HG03175 (cell line): ENCODE data around the gene MYOG.

Source experiments
- ATAC-seq: cut with Tn5 transposase; IDR thresholded peaks from one replicate; pipeline ENCODE4 v1.9.1; 2021; ENCODE audit warnings: mild to moderate bottlenecking, moderate library complexity; ENCODE audit not compliant: unreplicated experiment

Gene MYOG

DNA sequence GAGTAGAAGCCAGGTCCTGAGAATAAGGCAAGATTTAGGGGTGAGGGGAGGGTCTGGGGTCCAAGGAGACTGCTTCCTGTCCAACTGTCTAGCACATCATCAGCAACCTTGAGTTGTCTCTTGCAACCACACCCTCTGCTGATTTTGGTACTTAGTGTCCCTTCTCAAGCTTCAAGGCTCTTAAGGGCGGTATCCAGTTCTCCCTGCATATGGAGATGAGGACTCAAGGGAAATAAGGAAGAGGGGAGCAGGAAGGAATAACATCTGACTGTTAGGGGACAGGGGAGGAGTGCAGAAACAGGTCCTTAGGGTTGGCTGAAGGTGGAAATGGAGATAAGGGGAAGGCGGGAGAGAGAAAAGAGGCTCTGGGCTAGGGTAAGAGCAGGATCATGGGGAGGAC, 12.3 kb downstream of the MYOG start:
- ATAC-seq = no peak

DNA sequence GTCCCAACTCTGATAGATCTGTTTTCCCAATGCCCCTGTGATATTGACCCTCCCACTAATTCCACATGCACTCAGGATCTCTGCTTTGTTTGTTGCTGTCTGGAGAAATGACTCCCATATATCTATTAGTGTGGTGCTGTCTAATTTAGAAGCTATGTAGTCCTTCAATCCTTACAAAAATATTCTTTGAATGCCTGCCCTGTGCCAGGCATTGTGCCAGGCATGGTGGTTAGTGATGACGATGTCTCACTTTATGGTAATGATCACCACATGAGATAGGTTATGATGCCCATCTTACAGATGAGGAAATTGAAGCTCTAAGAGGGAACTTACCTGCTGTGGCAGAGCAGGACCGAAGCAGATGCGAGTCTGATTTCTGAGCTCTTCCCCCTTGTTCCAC, 12.9 kb downstream of the MYOG start:
- ATAC-seq = no peak

DNA sequence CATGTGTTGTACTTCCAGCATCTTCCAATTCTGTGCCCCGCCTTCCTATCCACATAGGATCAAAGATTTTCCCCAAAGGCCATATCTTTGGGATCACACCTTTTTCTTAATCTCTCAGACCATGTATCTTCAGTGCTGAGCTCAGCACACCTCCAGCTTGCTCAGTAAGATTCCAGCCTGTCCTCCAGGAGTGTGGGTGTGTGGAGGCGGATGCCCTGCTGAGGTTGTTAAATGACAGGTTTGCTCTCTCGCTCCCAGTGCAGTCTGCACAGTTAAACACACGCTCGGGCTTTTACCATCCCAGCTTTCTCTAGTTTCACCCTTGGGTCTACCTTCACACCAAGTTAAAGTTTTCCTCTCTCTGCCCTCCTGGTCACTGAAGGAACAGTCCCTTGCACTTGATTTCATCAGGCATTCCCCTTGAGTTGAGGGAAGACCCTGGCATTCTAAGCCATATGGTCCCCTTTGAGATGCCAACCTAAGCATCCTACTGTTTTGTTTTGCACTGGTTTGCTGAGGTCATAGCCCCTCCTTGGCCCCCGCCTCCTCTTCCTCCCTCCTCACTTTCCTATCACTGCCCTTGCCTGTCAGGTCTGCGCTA, 13.7 kb downstream of the MYOG start:
- ATAC-seq = no peak

DNA sequence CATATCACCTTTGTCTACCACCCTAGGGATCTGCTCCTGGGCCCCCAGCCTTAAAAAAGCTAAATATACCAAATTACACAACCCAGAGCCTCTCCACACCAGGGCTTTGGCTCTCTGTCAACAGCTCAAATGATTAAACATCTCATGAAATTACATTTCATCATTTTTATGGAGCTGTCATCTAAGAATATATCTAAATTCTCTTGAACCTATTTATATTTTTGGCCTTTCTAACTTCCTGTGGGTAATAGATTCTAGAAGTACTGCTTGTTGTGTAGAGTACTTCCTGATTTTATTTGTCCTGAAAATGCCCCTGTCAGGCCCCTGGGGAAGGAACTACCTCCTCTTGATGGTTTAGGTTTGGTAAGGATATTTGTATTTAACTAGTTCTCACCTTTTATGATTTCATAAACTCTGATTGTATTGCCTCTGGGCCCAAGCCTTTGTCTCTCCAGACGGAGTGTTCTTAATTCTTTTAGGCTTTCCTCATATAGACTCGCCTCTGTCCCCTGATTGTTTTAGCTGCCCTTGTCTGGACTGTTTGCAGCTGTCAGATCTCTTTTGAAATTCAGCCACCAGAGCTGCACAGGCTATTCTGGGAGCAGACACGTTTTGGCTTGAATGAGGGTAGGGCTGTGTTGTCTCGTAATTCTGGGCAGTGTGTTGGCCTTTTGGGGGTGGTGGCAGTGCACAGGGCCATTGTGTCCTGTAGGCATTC, 16.6 kb downstream of the MYOG start:
- no peak for ATAC-seq

DNA sequence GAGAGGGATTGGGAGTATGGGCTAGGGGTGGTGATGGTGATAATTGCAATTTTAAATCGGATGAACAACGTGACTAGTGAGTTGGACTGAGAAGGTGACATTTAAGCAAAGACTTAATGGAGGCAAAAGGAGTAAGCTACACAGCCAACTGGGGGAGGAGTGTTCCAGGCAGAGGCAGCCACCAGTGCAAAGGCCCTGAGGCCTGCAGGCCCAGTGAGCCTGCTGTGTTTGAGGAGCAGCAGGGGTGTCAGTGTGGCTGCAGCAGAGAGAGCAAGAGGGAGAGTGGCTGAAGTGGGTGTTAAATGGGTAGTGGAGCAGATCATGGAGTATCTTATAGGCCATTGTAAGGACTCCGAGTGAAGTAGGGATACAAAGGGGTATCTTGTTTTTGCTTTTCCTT, 18.8 kb downstream of the MYOG start:
- ATAC-seq = no peak

DNA sequence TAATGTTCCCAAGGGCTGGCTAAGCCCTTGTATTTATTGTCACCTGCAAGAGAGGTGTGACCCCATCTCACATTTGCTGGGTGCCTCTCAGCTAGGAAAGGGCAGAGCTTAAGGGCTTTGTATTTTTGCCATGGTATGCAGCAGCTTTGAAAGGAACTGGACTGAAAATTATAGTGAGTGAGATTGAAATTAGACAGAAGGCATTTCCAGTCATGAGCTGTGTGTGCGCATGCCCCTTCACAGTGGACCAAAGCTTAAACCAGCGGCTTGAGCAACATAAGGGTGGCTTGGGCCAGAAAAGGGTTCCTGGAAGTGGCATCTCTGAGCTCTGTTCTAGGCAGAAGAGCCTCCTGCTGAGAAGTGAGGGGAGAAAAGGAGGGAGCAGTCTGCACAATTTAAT, 19.8 kb downstream of the MYOG start:
- ATAC-seq = no peak

DNA sequence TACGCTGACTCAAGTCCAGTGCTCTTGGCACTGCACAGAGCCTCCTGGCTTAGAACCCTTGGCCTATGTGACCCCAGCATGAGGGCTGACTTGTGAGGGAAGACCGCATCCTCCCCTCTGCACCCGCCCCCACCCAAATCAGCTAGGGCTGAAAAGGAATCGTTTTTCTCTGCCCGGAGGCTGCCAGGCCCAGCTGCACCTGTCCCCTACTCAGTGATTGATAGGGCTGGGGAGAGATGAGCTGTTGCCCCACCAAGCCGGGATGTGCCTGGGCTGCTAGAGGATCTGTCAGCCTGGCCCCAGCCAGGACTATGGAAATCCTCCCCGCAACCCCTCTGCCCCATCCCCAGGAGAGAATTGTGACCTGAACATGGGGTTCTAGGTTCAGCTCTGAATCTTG, 20.6 kb downstream of the MYOG start:
- no peak for ATAC-seq

DNA sequence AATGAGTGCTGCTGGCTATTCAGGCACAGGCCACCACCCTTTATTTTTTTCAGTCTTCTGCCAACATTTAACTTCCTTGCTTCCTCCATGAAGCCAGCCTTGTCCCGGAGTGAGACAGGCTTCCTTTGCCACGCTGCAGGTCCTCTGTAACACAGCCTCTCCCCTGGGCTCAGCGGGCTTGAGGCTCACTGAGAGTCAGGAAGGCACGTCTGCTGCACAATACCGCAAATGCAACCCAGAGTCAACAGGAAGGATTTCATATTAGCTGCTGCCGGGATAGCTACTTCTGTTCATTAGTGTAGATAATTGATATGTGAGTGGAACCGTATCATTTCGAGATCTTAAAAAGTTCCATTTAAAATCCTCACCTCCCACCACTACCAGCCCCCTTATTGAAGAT, 22.5 kb downstream of the MYOG start:
- no peak for ATAC-seq

DNA sequence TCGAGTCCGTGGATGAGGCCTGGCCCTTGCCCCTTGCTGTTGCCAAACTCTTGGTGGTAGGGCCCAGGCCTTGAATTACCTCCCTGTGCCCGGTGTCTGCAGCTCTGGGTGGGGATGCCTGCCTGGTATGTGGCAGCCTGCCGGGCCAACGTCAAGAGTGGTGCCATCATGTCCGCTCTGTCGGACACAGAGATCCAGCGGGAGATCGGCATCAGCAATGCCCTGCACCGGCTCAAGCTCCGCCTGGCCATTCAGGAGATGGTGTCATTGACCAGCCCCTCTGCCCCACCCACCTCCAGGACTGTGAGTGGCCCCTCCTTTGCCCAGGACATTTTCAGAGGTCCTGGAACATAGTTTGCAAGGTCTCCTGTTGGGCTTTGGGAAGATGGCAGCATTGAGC, 25.7 kb downstream of the MYOG start:
- ATAC-seq = no peak

DNA sequence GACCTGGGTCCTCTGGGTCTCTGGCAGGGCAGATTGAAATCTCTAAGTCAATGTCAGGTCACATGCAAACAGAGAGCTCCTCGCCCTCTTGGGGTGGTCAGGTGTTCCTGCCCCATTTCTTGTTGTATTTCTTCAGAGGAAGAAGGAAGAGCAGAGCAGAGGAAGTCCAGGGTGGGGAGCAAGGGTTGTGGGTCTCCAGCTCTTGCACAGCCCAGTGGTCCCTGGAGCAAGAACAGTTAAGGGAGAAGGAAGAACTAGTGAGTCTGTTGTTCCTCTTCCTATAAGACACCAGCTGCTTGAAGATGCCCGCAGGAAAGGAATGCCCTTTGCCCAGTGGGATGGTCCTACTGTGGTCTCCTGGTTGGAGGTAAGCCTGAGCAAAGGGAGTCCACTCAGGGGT, 26.3 kb downstream of the MYOG start:
- no peak for ATAC-seq

DNA sequence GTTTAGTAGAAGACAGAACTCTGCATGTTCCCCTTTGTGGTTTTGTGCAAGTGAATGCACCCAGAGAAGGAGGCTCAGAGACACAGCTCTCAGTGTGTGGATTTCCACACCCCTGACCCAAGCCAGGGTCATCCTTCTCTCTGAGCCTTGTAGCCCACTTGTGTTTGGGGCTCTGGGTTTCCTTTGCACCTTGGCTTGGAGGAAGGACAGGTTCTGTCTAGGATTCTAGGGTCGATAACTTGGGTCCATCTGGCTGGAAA, 27.2 kb downstream of the MYOG start:
- no peak for ATAC-seq

DNA sequence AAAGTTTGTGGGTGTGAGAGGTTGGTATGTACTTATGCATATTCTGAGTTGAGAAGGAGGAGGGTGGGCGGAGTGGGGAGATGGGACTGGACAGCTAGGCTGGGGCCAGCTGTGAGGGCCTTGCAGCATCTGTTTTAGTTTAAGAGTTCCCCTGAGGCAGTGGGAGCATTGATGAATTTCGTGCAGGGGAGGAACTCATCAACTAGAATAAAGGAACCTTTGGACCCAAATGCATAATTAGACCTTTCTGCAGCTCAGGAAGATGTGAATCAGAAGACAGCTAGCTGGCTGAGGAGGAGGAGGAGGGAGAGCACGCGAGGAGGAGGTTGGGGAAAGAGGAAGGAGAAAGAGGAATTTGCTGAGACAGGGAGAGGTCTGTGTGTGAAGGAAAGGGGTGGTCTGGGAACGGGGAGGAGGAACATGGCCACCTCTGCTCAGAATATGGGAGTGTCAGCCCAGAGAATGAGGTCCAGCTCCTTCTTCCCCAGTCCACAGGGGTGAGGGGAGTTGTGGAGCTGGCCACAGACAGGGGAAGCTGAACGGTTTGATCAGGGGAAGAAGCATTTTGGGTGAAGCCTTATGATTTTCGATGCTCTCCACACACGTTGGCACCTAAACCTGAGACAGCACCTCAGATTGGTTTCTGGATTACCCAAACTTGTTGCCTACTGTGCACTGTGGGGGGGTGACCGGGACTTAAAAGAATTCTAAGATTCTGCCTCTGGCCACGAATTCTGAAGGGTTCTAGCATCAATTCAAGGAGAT, 27.7 kb downstream of the MYOG start:
- no peak for ATAC-seq

DNA sequence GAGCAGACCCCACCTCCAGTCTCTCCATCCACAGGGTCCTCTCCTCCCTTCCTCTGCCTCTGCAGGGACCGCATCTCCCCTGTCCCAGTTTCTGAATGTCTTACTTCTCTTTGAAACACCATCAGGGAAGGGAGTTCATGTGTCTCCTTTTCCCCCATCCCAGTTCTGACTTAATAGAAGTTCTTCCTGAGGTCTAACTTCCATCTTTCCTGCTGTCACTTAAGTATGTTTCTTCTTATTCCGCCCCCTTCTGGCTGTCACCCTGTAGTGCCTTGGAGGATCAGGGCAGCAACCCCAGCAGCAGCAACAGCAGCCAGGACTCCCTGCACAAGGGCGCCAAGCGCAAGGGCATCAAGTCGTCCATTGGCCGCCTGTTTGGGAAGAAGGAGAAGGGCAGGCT, 29.3 kb downstream of the MYOG start:
- ATAC-seq = no peak

DNA sequence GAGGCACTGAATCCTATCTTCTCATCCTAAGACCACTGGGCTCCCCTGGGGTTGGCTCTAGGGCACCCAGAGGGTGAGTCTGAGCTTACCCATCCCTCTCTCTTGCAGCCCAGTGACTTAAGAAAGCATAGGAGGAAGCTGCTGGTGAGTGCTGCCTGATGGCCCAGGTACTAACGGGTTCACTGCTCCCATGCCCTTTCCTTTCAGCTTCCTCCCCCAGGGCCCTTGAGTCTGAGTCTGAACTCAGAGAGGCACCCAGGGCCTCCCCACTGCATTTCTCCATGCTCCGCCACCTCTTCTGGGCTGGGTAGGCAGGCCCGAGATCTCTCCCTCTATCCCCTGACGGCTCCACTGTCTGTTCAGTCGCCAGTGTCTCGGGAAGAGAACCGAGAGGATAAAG, 29.8 kb downstream of the MYOG start:
- ATAC-seq = no peak

DNA sequence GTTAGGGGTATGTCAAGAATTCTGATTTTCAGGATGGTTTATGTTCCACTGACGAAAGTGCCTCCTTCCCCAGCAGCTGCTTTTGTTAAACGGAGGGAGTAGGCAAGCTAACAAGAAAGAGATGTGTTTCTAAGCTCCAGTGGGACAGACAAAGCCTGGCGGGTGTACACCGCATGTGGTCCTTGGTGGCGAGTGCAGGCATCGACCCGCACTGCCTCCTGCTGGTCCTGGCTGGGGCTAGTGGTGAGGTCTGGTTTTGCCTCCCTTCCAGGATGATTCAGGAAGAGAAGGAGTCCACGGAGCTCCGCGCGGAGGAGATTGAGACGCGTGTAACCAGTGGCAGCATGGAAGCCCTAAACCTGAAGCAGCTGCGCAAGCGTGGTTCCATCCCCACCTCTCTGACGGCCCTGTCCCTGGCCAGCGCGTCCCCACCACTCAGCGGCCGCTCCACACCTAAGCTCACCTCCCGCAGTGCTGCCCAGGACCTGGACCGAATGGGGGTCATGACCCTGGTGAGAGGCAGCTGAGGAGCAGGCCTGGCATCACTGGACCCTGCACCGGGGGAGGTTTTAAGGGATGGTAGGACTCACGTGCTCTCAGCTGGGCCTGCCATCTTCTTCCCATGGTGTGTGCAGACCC, 30.5 kb downstream of the MYOG start:
- ATAC-seq = no peak

DNA sequence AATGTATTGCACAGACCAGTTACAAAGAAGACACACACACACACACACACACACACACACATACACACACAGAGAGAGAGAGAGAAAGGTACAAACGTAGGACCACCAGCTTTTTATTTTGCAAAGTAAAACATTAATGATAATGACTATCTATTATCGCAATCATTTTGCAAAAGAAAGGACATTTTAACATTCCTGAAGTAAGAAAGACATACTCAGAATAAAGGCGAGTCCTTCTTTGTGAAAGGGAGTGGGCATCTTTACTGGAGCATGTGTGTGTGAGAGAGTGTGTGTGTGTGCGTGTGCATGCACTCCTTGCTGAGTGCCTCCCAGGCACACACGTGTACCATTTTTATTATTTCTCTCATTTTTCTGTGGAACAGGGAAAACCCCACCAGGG, 31.2 kb downstream of the MYOG start:
- no peak for ATAC-seq

DNA sequence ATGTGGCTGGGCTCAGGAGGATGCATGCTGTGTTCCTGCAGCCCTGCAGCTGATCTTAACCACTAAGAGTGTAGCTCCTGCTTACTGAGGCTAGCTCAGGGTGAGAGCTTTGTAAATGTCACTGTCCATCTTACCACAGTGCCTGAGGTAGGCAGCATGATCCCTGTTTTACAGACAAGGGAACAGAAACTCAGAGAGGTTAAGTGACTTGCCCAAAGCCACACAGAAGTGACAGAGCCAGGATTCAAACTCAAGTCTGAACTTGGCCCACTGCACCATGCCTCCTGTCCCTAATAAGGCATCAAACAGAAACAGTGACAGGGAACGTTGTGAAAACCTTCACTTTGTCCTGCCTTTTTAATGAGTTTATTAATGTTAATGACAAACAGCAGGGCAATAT, 31.6 kb downstream of the MYOG start:
- no peak for ATAC-seq

DNA sequence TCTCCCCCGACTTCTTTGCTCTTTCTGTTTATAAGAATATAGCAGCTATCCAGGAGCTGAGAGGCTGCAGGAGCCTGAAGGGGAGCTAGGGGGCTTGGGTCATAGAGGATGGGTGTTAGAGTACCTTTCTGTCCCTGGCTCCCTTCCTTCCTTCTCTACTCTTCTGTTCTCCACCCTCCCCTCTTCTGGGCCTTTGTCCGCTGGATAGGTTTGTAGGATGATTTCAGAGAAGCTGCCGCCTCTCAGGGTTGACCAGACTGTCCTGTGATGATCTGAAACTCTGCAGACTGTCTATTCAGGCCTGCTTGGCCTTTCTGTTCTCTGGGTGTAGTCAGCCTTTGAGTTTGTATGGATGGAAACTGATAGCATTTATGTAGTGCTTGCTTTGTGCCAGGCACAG, 33.2 kb downstream of the MYOG start:
- no peak for ATAC-seq

DNA sequence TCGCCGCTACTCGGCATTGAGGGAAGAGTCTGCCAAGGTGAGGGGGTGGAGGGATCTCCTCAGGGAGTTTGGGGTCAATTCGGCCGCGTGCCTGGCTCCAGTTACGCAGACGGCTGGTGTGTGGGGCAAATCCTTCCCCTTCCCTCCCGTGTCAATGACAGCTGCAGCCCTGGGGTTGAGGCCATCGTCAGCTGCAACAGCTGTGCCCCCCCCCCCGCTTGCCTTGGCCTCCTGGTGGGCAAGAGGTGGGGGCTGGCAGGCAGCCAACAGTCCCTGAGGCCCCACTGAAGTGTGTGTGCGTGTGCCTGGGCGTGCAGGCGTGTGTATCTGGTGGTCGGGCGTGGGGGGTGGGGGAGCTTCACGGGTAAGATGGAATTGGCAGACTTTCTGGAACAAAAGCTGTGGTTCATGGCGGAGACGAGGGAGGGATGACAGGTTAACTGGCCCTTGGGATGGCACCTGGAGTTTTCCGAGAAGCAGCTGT, 33.9 kb downstream of the MYOG start:
- no peak for ATAC-seq

DNA sequence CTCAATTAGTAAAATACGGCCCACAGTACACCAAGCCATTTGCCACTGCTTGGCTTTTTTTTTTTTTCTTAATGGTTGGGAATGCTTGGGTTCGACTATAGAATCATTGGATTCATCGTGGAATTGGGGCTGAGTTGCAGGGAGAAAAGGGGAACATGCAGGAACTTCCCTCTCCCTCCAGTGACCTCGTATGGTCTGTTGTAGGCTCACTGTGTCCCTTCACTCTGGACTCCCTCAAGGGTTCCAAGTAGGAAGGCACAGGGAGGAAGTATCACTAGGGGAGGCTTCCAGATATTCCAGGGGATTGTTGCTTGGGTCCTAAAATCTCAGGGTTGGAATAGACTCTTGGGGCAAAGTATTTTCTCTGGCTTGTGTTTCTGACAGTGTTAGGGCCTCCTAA, 35.0 kb downstream of the MYOG start:
- no peak for ATAC-seq

DNA sequence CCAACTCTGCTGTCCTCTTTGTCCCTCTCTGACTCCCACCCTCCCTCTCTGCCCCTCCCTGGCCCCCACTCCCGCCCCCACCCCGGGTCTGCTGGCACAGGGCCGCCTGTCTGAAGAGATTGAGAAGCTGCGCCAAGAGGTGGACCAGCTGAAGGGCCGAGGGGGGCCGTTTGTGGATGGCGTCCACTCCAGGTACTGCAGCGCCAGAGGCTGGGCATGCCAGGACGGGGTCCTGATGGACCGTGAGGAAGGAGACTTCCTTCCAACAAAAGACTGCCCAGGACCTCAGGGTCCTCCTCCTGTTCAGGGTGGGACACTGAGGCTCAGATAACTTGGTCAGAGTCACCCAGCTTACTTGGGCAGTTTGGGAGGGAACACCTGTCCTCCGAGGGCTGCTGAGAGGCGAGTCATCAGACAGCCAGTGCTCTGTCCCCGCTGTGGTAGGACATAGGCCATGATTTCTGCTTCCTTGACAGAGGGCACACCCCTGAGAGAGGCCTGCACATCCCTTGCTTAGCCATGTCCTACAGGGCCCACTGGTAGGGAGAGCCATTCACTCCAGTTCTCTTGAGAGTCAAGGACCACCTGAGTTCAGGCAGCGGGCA, 36.1 kb downstream of the MYOG start:
- ATAC-seq = no peak

DNA sequence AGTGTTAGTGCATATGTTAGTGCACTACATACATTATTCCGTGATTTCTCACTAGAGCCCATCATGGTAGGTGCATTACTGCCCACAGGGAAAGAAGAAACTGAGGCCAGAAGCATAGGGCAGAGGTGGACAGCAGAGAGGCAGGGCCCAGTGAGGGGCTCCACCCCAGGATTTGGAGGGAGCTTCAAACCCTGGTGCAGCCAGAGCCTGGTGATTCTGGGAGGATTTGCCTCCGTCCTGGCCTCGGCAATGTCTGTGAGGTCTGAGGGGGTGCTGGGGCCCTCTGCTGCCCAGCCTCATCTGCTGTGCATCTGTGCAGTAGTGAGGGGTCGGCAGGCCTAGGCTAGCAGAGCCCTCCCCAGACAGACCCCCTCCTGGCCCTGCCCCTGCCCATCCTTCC, 36.7 kb downstream of the MYOG start:
- no peak for ATAC-seq
